Omental fat pad (tissue), 4 donors: ENCODE results near the gene KCTD17. TPM values are rescaled to one million over a fixed set of nuclear protein-coding genes. Genes with fewer than 3 reads are reported as not detected.

Experiments
- ATAC-seq: fragments of 150-250 bp; one replicate; pipeline ENCODE4 v1.9.1; 2016; ENCODE audit warnings: mild to moderate bottlenecking, moderate library complexity; ENCODE audit not compliant: low FRiP score
- DNase-seq: peaks from one replicate; pipeline ENCODE4 v3.0.0-alpha.2; 2019; ENCODE audit warnings: low spot score
- CTCF ChIP-seq, 3 donors: fragments of 450-650 bp; IDR thresholded peaks; one replicate each; pipeline ENCODE4 v1.5.1; 2016 to 2017; ENCODE audit warnings: antibody characterized with exemption in 3 of 3, mild to moderate bottlenecking in 3 of 3, moderate library complexity in 2 of 3
- total RNA-seq, 4 donors: library from RNA; depleted of rRNA; stranded (reverse); fragments of >200 nt; gene quantifications; one replicate each; pipeline ENCODE4 v1.1.0, GENCODE V29; 2016

Gene KCTD17
- total RNA-seq, 4 donors from 2014 or later, result 6.2 to 17.3 (median 8.3) TPM

GRCh38 chr22:37043828-37044538 lies 7.6 kb upstream of the KCTD17 start:
- TF ChIP-seq CTCF (IDR thresholded peaks at IDR 0.05), result no peak
- peak; percentile 31 for DNase-seq
- ATAC-seq, result peak; percentile 82

- DNase-seq, result no peak
These were observed 6.6 kb upstream of the KCTD17 start for GRCh38 chr22:37044634-37045625.

GRCh38 chr22:37045958-37046357 lies 5.6 kb upstream of the KCTD17 start:
- no peak for TF ChIP-seq CTCF (IDR thresholded peaks at IDR 0.05)
- DNase-seq (no peak), ATAC-seq (no peak)

More at GRCh38 chr22:37044634-37045625, 6.6 kb upstream of the KCTD17 start:
- no peak for ATAC-seq
- no peak for TF ChIP-seq CTCF (IDR thresholded peaks at IDR 0.05)

- no peak for DNase-seq
- no peak for TF ChIP-seq CTCF (IDR thresholded peaks at IDR 0.05)
- ATAC-seq, result no peak
These were observed 5.0 kb upstream of the KCTD17 start for GRCh38 chr22:37046589-37046988.

- TF ChIP-seq CTCF (IDR thresholded peaks at IDR 0.05), result no peak
- DNase-seq, result no peak
- ATAC-seq, result no peak
These were observed 4.5 kb upstream of the KCTD17 start for GRCh38 chr22:37047006-37047405.

GRCh38 chr22:37048133-37048532 lies 3.4 kb upstream of the KCTD17 start:
- DNase-seq (no peak), ATAC-seq (no peak)
- TF ChIP-seq CTCF (IDR thresholded peaks at IDR 0.05), result no peak
